Measurements from ENCODE around the gene BCKDK. TPM values are rescaled to one million over a fixed set of nuclear protein-coding genes. Genes with fewer than 3 reads are reported as not detected.

Gene BCKDK
- total RNA-seq, 1 experiment from 2014 or later = 60.4 TPM

DNA sequence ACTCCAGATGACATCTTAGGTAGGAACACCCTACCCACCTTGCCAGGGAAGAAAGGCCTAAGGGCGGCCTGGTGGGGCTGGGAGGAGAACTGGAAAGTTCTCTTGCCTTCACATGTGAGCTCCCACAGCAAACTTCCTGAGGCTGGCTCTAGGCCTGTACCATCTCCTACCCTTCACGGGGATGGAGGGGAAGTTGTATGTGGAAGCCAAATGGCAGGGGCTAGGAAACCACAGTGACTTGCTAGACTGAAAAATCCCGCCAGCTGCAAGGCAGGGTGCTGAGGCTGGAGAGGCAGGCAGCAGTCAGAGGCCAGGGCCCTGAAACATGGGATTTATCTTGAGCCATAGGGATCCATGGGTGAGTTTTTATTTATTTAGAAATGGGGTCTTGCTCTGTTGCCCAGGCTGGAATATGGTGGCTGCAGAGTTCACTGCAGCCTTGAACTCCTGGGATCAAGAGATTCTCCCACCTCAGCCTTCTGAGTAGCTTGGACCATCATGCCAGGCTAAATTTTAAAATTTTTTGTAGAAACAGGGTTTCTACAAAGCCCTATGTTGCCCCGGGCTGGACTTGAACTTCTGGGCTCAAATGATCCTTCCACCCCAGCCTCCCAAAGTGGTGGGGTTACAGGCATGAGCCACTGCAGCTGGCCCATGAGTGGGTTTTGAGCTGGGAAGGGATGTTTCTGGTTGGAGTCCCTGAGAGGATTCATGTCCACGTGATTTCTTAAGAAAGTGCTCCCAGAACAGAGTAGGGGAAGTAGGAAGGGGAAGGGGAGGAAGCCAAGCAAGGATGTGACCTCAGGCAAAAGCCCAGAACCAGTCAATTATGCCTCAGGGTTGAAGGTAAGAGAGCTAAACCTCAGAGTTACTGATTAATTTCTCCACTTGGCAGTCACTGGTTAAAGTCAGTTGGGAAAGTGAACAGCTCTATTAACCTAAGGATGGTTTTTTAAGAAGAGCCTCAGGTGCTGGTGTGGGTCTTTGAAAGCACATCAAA, 5.2 kb downstream of the BCKDK start:
- no peak for DNase-seq (ENCODE audit: low read depth, low spot score)
- H3K9me3 ChIP-seq (ENCODE audit: control insufficient read depth, insufficient read depth, low read depth, low read length) = no peaks in the 10 kb centered on the region
- peaks cover 16% of the 10 kb centered on the region for H3K4me1 ChIP-seq (ENCODE audit: control insufficient read depth, insufficient read depth, low read length)
- POLR2A ChIA-PET = no interaction called here
- H3K36me3 ChIP-seq (ENCODE audit: control insufficient read depth, insufficient read depth, low read length) = no peaks in the 10 kb centered on the region; the same call in 1 of the 2 replicates
- ATAC-seq = no peak
- in situ Hi-C loops (cut with HindIII; ENCODE audit: low pct_unique_long_range_greater_than_20kb, low sequenced_read_pairs) (no loop called here), intact Hi-C loops (cut with micrococcal nuclease; ENCODE audit: unreplicated experiment) (no loop called here)
- no peak overlapping the region for H3K4me3 ChIP-seq (ENCODE audit: low read depth in 2 of 2, low read length in 2 of 2)
- no peaks in the 10 kb centered on the region for H3K27me3 ChIP-seq (ENCODE audit: control insufficient read depth, insufficient read depth, low read length)
- H3K27ac ChIP-seq (ENCODE audit: low read length) = peak overlapping the region; percentile 46
- CTCF ChIA-PET = interaction anchor here (0.5 to 0.7 kb wide), 2 partner anchors 122 to 331 kb away, joined by 3 to 4 read pairs; no protein-coding TSS in a partner anchor
- TF ChIP-seq, protein P1, sequence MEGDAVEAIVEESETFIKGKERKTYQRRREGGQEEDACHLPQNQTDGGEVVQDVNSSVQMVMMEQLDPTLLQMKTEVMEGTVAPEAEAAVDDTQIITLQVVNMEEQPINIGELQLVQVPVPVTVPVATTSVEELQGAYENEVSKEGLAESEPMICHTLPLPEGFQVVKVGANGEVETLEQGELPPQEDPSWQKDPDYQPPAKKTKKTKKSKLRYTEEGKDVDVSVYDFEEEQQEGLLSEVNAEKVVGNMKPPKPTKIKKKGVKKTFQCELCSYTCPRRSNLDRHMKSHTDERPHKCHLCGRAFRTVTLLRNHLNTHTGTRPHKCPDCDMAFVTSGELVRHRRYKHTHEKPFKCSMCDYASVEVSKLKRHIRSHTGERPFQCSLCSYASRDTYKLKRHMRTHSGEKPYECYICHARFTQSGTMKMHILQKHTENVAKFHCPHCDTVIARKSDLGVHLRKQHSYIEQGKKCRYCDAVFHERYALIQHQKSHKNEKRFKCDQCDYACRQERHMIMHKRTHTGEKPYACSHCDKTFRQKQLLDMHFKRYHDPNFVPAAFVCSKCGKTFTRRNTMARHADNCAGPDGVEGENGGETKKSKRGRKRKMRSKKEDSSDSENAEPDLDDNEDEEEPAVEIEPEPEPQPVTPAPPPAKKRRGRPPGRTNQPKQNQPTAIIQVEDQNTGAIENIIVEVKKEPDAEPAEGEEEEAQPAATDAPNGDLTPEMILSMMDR (IDR thresholded peaks at IDR 0.05) = no peak
- TF ChIP-seq, protein P2, sequence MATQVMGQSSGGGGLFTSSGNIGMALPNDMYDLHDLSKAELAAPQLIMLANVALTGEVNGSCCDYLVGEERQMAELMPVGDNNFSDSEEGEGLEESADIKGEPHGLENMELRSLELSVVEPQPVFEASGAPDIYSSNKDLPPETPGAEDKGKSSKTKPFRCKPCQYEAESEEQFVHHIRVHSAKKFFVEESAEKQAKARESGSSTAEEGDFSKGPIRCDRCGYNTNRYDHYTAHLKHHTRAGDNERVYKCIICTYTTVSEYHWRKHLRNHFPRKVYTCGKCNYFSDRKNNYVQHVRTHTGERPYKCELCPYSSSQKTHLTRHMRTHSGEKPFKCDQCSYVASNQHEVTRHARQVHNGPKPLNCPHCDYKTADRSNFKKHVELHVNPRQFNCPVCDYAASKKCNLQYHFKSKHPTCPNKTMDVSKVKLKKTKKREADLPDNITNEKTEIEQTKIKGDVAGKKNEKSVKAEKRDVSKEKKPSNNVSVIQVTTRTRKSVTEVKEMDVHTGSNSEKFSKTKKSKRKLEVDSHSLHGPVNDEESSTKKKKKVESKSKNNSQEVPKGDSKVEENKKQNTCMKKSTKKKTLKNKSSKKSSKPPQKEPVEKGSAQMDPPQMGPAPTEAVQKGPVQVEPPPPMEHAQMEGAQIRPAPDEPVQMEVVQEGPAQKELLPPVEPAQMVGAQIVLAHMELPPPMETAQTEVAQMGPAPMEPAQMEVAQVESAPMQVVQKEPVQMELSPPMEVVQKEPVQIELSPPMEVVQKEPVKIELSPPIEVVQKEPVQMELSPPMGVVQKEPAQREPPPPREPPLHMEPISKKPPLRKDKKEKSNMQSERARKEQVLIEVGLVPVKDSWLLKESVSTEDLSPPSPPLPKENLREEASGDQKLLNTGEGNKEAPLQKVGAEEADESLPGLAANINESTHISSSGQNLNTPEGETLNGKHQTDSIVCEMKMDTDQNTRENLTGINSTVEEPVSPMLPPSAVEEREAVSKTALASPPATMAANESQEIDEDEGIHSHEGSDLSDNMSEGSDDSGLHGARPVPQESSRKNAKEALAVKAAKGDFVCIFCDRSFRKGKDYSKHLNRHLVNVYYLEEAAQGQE (IDR thresholded peaks at IDR 0.05; ENCODE audit: insufficient read depth in 1 of 2, low read depth in 2 of 2, low read length in 1 of 2) = no peak
- TF ChIP-seq POLR2AphosphoS5 (IDR thresholded peaks at IDR 0.05; ENCODE audit: low read depth, low read length) (no peak), SIN3A (IDR thresholded peaks at IDR 0.05; ENCODE audit: borderline replicate concordance, insufficient read depth, low read depth, low read length) (no peak), TCF7L2 (IDR thresholded peaks at IDR 0.05; ENCODE audit: low read depth, low read length) (no peak)
- BruUV-seq (replicated peaks) = no TSS peak

DNA sequence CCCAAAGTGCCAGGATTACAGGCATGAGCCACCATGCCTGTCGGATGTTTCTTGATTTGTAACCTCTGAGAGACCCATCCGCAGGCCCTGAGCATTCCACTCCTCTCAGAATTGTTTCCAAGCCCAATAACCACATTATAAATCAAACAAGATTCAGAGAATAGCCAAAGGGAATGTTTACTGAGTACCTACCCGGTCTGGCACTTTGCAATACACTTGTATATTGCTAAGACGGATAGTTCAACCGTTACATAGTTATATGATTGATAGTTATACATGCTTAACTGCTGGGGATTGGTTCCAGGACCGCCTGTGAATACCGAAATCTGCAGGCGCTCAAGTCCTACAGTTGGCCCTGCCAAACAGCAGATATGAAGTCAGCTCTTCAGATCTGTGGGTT, 6.3 kb downstream of the BCKDK start:
- H3K27ac ChIP-seq (ENCODE audit: low read length) = no peak overlapping the region
- in situ Hi-C loops (cut with HindIII; ENCODE audit: low pct_unique_long_range_greater_than_20kb, low sequenced_read_pairs) = no loop called here
- no peaks in the 10 kb centered on the region for H3K27me3 ChIP-seq (ENCODE audit: control insufficient read depth, insufficient read depth, low read length)
- no peak for ATAC-seq
- intact Hi-C loops (cut with micrococcal nuclease; ENCODE audit: unreplicated experiment) = no loop called here
- peaks cover 19% of the 10 kb centered on the region for H3K4me1 ChIP-seq (ENCODE audit: control insufficient read depth, insufficient read depth, low read length)
- no peaks in the 10 kb centered on the region for H3K9me3 ChIP-seq (ENCODE audit: control insufficient read depth, insufficient read depth, low read depth, low read length)
- ChIA-PET POLR2A (no interaction called here), CTCF (interaction anchor here (0.5 kb wide), 1 partner anchor 123 kb away, joined by 4 read pairs; no protein-coding TSS in a partner anchor)
- no TSS peak for BruUV-seq (replicated peaks)
- H3K4me3 ChIP-seq (ENCODE audit: low read depth in 2 of 2, low read length in 2 of 2) = no peak overlapping the region
- DNase-seq (ENCODE audit: low read depth, low spot score) = no peak
- no peak for TF ChIP-seq POLR2AphosphoS5 (IDR thresholded peaks at IDR 0.05; ENCODE audit: low read depth, low read length)
- no peak for TF ChIP-seq TCF7L2 (IDR thresholded peaks at IDR 0.05; ENCODE audit: low read depth, low read length)
- TF ChIP-seq SIN3A (IDR thresholded peaks at IDR 0.05; ENCODE audit: borderline replicate concordance, insufficient read depth, low read depth, low read length) = no peak
- TF ChIP-seq, protein P1 (IDR thresholded peaks at IDR 0.05) = no peak
- TF ChIP-seq, protein P2 (IDR thresholded peaks at IDR 0.05; ENCODE audit: insufficient read depth in 1 of 2, low read depth in 2 of 2, low read length in 1 of 2) = no peak
- no peaks in the 10 kb centered on the region; the same call in 1 of the 2 replicates for H3K36me3 ChIP-seq (ENCODE audit: control insufficient read depth, insufficient read depth, low read length)
